Measurements from ENCODE around the gene KDM1B. TPM values are rescaled to one million over a fixed set of nuclear protein-coding genes. Genes with fewer than 3 reads are reported as not detected.

The KDM1B gene
- total RNA-seq, 1 experiment from 2014 or later, result 21.2 TPM

DNA sequence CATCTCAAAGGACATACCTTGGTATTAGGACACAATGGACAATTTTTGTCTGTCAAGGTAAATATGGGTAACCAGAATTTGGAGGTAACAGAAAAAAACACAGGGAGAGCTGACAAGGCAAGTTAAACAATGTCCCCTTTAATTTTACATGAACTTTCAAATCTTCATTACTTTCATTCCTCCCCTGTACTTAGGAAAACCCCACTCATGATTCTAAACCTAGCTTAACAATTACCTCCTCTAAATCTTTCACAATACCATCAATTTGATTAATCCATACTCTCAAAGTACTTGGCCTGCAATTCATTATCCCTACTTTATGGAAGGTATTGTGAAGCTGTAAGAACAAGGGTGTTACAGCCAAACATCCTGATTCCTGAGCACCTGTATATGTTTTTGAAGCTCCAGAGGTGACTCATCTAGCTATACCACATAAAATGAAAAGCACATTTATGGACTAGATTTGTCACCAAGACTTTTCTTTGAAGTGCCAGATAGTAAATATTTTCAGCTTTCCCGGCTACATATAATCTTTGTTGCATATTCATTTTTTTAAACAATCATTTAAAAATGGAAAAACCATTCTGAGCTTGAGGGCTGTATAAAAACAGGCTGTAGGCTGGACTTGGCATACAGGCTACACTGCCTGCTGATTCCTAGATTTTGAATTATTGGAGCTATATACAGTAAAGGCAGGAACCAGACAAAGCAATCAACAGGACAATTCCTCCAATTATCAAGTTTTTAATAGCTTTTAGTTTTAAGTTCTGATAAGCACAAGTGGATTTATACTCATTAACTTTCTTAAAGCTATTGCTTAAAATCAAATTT, 86.2 kb downstream of the KDM1B start:
- Mint-ChIP-seq H3K27me3 (ENCODE audit: insufficient read depth, unreplicated experiment) (no peaks in the 10 kb centered on the region), H3K27ac (ENCODE audit: low read depth, unreplicated experiment) (peak overlapping the region; percentile 93), H3K9me3 (ENCODE audit: unreplicated experiment) (peaks cover 5% of the 10 kb centered on the region), H3K4me3 (ENCODE audit: unreplicated experiment) (no peak overlapping the region), H3K4me1 (ENCODE audit: insufficient read depth, unreplicated experiment) (peaks cover 23% of the 10 kb centered on the region), H3K36me3 (ENCODE audit: insufficient read depth, unreplicated experiment) (peaks cover 80% of the 10 kb centered on the region)
- no peak for TF ChIP-seq CTCF (IDR thresholded peaks at IDR 0.05; ENCODE audit: unreplicated experiment)
- ChIA-PET CTCF (interaction anchor here (0.6 to 0.9 kb wide), 4 partner anchors 21 to 407 kb away, joined by 3 to 5 read pairs (median 4); no protein-coding TSS in a partner anchor), POLR2A (interaction anchor here (1.1 to 4.2 kb wide), 10 partner anchors 9 to 377 kb away, joined by 3 to 40 read pairs (median 5); partner anchors contain the start of genes DEK, KDM1B and TPMT)
- no peak for DNase-seq (ENCODE audit: unreplicated experiment)
- BruUV-seq (replicated peaks), result TSS peak; percentile 20
- intact Hi-C loops (cut with micrococcal nuclease), result no loop called here

DNA sequence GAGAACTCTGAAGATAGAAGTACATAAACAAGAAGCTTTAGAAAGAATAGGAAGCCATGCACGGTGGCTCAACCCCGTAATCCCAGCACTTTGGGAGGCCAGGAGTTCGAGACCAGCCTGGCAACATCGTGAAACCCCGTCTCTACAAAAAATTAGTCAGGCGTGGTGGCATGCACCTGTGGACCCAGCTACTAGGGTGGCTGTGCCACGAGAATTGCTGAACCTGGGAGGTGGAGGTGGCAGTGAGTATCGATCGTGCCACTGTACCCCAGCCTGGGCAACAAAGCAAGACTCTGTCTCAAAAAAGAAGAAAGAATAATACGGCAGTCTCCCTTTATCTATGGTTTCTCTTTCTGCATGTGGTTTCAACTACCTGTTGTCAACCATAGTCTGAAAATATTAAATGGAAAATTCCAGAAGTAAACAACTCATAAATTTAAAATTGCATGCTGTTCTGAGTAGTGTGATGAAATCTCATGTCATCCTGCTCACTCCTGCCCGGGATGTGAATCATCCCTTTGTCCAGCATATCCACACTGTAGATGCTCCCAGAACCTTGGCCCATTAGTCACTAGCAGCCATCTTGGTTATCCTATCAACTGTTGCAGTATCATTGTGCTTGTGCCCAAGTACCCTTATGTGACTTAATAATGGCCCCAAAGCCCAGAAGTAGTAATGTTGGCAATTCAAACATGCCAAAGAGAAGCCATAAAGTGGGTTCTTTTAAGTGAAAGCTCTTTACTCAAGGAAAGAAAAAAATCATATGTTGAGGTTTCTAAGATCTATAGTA, 87.0 kb downstream of the KDM1B start:
- Mint-ChIP-seq H3K36me3 (ENCODE audit: insufficient read depth, unreplicated experiment) (peaks cover 73% of the 10 kb centered on the region), H3K27me3 (ENCODE audit: insufficient read depth, unreplicated experiment) (no peaks in the 10 kb centered on the region), H3K27ac (ENCODE audit: low read depth, unreplicated experiment) (peak overlapping the region; percentile 93), H3K4me1 (ENCODE audit: insufficient read depth, unreplicated experiment) (peaks cover 23% of the 10 kb centered on the region), H3K9me3 (ENCODE audit: unreplicated experiment) (peaks cover 5% of the 10 kb centered on the region), H3K4me3 (ENCODE audit: unreplicated experiment) (no peak overlapping the region)
- CTCF ChIA-PET, result interaction anchor here (0.6 kb wide), 1 partner anchor 64 kb away, joined by 3 read pairs; no protein-coding TSS in a partner anchor
- no TSS peak for BruUV-seq (replicated peaks)
- TF ChIP-seq CTCF (IDR thresholded peaks at IDR 0.05; ENCODE audit: unreplicated experiment), result no peak
- DNase-seq (ENCODE audit: unreplicated experiment), result peak; percentile 88
- intact Hi-C loops (cut with micrococcal nuclease), result no loop called here
- POLR2A ChIA-PET, result interaction anchor here (0.7 to 4.2 kb wide), 15 partner anchors 8 to 771 kb away, joined by 3 to 40 read pairs (median 5); partner anchors contain the start of genes DEK, KDM1B, RNF144B and TPMT

DNA sequence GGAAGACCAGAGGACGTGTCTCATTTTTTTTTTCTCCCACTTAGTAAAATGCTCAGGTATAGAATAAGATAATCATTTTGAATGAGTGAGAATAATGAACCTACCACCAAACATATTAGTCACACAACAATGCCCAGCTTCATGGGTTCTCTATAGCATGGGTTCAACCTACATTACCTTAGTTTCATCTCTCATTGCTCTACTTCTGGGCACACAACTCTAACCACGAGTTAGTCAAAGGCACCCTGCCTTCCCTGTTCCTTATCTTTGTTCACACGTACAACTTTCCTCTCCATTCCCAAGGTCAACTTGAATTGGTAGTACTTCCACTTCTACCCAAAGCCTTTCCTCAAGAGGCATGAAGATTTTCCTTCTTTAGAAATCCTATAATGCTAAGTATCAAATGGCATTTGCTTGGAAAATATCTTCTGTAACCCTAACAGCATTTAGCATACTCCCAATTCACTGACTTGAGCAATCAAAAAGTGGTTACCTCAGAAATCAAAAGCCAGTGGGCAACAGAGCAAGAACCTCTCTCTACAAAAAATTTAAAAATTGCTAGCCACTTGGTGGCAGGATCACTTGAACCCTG, 88.2 kb downstream of the KDM1B start:
- intact Hi-C loops (cut with micrococcal nuclease), result no loop called here
- Mint-ChIP-seq H3K27me3 (ENCODE audit: insufficient read depth, unreplicated experiment) (no peaks in the 10 kb centered on the region), H3K4me3 (ENCODE audit: unreplicated experiment) (no peak overlapping the region), H3K9me3 (ENCODE audit: unreplicated experiment) (peaks cover 5% of the 10 kb centered on the region), H3K4me1 (ENCODE audit: insufficient read depth, unreplicated experiment) (peaks cover 23% of the 10 kb centered on the region), H3K27ac (ENCODE audit: low read depth, unreplicated experiment) (peak overlapping the region; percentile 16), H3K36me3 (ENCODE audit: insufficient read depth, unreplicated experiment) (peaks cover 70% of the 10 kb centered on the region)
- POLR2A ChIA-PET, result interaction anchor here (1.0 to 4.2 kb wide), 3 partner anchors 20 to 220 kb away, joined by 3 to 40 read pairs (median 3); partner anchors contain the start of gene DEK
- no peak for DNase-seq (ENCODE audit: unreplicated experiment)
- CTCF ChIA-PET, result no interaction called here
- no TSS peak for BruUV-seq (replicated peaks)
- TF ChIP-seq CTCF (IDR thresholded peaks at IDR 0.05; ENCODE audit: unreplicated experiment), result no peak

Data from MCF 10A (cell line).